ENCODE measurements around the gene ELMOD1.
"Not testable (repeated sequence)": the region's sequence is repeated elsewhere in the genome, so short reads cannot be mapped to it uniquely, and the experiment has no call there.

The ELMOD1 gene

GRCh38 chr11:107590460-107591377 lies at the start of gene ELMOD1:
ELMOD1 (plus strand) TSS chr11:107591147; CDS start chr11:107618190, 27,043 bp downstream.
- peak; percentile 43 for DNase-seq

GRCh38 chr11:107545101-107545514 lies 45.8 kb upstream of the ELMOD1 start:
- DNase-seq, result no peak

- no peak for DNase-seq
These were observed 43.0 kb upstream of the ELMOD1 start for GRCh38 chr11:107547961-107548360.

GRCh38 chr11:107549253-107549953 lies 41.5 kb upstream of the ELMOD1 start:
- DNase-seq, result peak; percentile 57

GRCh38 chr11:107549954-107550285 lies 41.0 kb upstream of the ELMOD1 start:
- no peak for DNase-seq

- DNase-seq, result no peak
These were observed 40.6 kb upstream of the ELMOD1 start for GRCh38 chr11:107550304-107550703.

GRCh38 chr11:107561688-107562087 lies 29.3 kb upstream of the ELMOD1 start:
- no peak for DNase-seq

GRCh38 chr11:107562647-107563208 lies 28.2 kb upstream of the ELMOD1 start:
- peak; percentile 47 for DNase-seq

GRCh38 chr11:107563702-107564101 lies 27.2 kb upstream of the ELMOD1 start:
- peak; percentile 55 for DNase-seq

- DNase-seq, result no peak
These were observed 26.1 kb upstream of the ELMOD1 start for GRCh38 chr11:107564877-107565218.

GRCh38 chr11:107565219-107565937 lies 25.6 kb upstream of the ELMOD1 start, which contains the start of gene ALKBH8:
ALKBH8 (minus strand) TSS chr11:107565735; CDS start chr11:107560893, 4,842 bp downstream.
- DNase-seq, result peak; percentile 86

GRCh38 chr11:107565955-107566501 lies 24.9 kb upstream of the ELMOD1 start:
- not testable (repeated sequence) for DNase-seq

GRCh38 chr11:107566569-107566968 lies 24.4 kb upstream of the ELMOD1 start:
- no peak for DNase-seq

- no peak for DNase-seq
These were observed 23.1 kb upstream of the ELMOD1 start for GRCh38 chr11:107567739-107568335.

GRCh38 chr11:107570015-107570414 lies 20.9 kb upstream of the ELMOD1 start:
- DNase-seq, result no peak

GRCh38 chr11:107573438-107573837 lies 17.5 kb upstream of the ELMOD1 start:
- DNase-seq, result no peak

- peak; percentile 58 for DNase-seq
These were observed 14.2 kb upstream of the ELMOD1 start for GRCh38 chr11:107576497-107577345.

- DNase-seq, result no peak
These were observed 13.6 kb upstream of the ELMOD1 start for GRCh38 chr11:107577346-107577711.

- DNase-seq, result not testable (repeated sequence)
These were observed 11.8 kb upstream of the ELMOD1 start for GRCh38 chr11:107579169-107579568.

GRCh38 chr11:107581147-107581546 lies 9.8 kb upstream of the ELMOD1 start:
- no peak for DNase-seq

GRCh38 chr11:107583629-107584195 lies 7.2 kb upstream of the ELMOD1 start:
- no peak for DNase-seq
